ENCODE measurements around the gene MRPS18A. TPM values are rescaled to one million over a fixed set of nuclear protein-coding genes. Genes with fewer than 3 reads are reported as not detected.

Gene MRPS18A
- total and polyA plus RNA-seq, 9 of the 15 experiments (the other 6 are each of a cell fraction or from before 2014, with no cell fraction given) = 87.5 to 243 (median 125) TPM

GRCh38 chr6:43648248-43648647, 39.3 kb downstream of the MRPS18A start:
- DNase-seq (ENCODE audit: extremely low read depth in 1 of 4, low spot score in 3 of 4) (no peak), ATAC-seq (no peak), FAIRE-seq (no peak)
- H3K4me3 ChIP-seq = no peak overlapping the region
- H3K9me1 ChIP-seq (ENCODE audit: control insufficient read depth, insufficient read depth, low read length) = no peaks in the 10 kb centered on the region
- H3K79me2 ChIP-seq (ENCODE audit: control insufficient read depth, insufficient read depth, low read length) = no peaks in the 10 kb centered on the region
- no peaks in the 10 kb centered on the region for H3K36me3 ChIP-seq (ENCODE audit: control insufficient read depth, insufficient read depth, low read length)
- TF ChIP-seq ZNF3 (CRISPR knock-in tag; IDR thresholded peaks at IDR 0.05) = no peak
- TF ChIP-seq BCOR (IDR thresholded peaks at IDR 0.05) = peak; percentile 28; the same call in 1 of the 2 replicates
- TF ChIP-seq RBM25 (IDR thresholded peaks at IDR 0.05; ENCODE audit: low read depth, low read length, severe bottlenecking) = peak; percentile 35
- TF ChIP-seq HDGF (IDR thresholded peaks at IDR 0.05) = 0 out of 2 replicates have a peak, but pooled peaks have one; percentile 24
- no peak for TF ChIP-seq HINFP (tag; conservative IDR thresholded peaks at IDR 0.05; ENCODE audit: low read depth)
- WGBS (ENCODE audit: insufficient coverage, low coverage, missing lambda C conversion rate) = 52% methylated on average over 1 of the region's 2 CpGs
- H3K9me3 ChIP-seq (replicated peaks; ENCODE audit: control insufficient read depth, insufficient read depth, low read depth, low read length) = no peaks in the 10 kb centered on the region
- no peak overlapping the region for H2AFZ ChIP-seq (ENCODE audit: low read depth, low read length)
- intact Hi-C loops (cut with micrococcal nuclease) (no loop called here), in situ Hi-C loops (cut with MboI) (no loop called here)
- H3K4me2 ChIP-seq (ENCODE audit: insufficient read depth, low read length) = no peak overlapping the region
- no peaks in the 10 kb centered on the region for H4K20me1 ChIP-seq (replicated peaks; ENCODE audit: control insufficient read depth, insufficient read depth, low read length)
- H3K4me1 ChIP-seq (replicated peaks in 1 of 2; ENCODE audit: control insufficient read depth in 2 of 2, insufficient read depth in 2 of 2, low read length in 2 of 2) = peaks cover 0 to 11% of the 10 kb centered on the region in 2 experiments; a peak in 2 of 5 replicates
- no peak overlapping the region for H3K27ac ChIP-seq (ENCODE audit: extremely low read depth, low read depth, low read length)
- POLR2A ChIA-PET = interaction anchor here (0.7 to 10.9 kb wide), 8 partner anchors 8 to 376 kb away, joined by 3 to 206 read pairs (median 4); partner anchors contain the start of genes GTPBP2 and MAD2L1BP
- no TSS peak for BruUV-seq (replicated peaks)
- CTCF ChIA-PET (ENCODE audit: low intra/inter-chr PET ratio) = no interaction called here
- no peaks in the 10 kb centered on the region for H3K27me3 ChIP-seq (ENCODE audit: control insufficient read depth in 2 of 2, insufficient read depth in 2 of 2, low read length in 2 of 2)
- H3K9ac ChIP-seq (ENCODE audit: insufficient read depth in 1 of 2, low read depth in 2 of 2, low read length in 2 of 2) = 0 out of 4 replicates have a peak overlapping the region, but pooled peaks of 1 of the 2 experiments have one; percentile 0
